Stimulated activated CD8-positive, alpha-beta memory T cell treated with anti-CD3 and anti-CD28 coated beads, Interleukin-7, amount 100 ng/mL, for 1 hour (primary cell): ENCODE data around the gene PALB2.

Experiments
- DNase-seq, 2 donors: peaks; one replicate each; pipeline ENCODE4 v3.0.0-alpha.2; 2020; ENCODE audit warnings: low read depth in 2 of 2

The PALB2 gene

DNA sequence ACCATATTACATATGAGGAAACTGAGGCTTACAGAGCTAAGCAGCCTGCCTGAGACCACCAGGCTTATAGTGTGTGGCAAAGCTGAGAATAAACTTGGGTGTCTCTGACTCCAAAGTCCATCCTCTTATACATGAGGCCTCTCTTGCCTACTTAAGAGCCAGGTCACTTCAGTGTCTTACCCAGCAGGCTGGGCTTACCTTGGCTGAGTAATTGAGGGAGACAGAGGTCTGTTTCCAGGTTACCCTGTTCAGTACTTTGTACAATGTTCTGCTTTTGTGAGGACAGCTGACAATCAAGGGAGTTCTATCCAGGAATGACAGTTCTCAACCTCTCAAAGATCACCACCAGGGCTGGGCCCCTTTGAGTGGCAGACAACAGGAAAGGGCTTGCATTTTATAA, 59.3 kb downstream of the PALB2 start:
- no peak for DNase-seq

DNA sequence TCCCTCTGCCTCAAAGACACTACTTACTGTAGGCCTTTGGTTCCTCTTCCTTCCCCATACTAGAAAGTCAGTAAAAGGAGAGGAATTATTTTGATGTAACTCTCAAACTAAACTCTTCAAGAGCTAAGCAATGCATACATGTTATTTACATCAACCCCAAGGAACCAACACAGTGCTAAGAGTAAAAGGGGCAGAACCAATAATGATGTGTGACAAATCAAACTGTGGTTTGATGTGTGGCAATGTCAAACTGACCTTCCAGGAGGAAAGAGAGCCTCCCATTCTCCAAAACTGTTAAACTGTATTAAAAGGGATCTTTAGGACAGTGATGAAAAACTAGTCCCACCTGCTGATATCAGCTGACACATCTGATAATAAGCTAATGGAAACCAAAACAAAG, 60.7 kb downstream of the PALB2 start:
- DNase-seq: no peak

GRCh38 chr16:23579371-23579770, 61.7 kb downstream of the PALB2 start:
- no peak for DNase-seq

- DNase-seq: no peak
Measured at GRCh38 chr16:23578101-23578830, 62.8 kb downstream of the PALB2 start.

DNA sequence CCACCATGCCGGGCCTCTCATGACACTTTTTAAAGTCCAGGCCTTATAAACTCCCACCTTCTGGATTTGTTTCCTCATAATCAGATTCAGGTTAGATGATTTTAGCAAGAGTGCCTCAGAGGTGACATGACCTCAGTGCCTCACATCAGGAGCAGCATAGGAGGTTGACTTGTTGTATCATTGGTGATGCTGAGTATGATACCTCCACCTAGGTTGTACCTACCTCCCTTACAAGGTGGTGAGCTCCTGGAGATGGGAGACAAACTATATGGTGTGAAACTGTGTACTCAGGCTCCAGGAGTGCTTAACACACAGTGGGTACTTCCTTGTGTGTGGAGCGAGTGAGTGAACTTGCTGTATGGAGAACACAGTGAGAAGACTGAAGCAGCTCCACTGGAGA, 63.6 kb downstream of the PALB2 start:
- DNase-seq: no peak

- DNase-seq: no peak
Measured at GRCh38 chr16:23575834-23576233, 65.3 kb downstream of the PALB2 start.

- DNase-seq: no peak
Measured at GRCh38 chr16:23573817-23574216, 67.3 kb downstream of the PALB2 start.

DNA sequence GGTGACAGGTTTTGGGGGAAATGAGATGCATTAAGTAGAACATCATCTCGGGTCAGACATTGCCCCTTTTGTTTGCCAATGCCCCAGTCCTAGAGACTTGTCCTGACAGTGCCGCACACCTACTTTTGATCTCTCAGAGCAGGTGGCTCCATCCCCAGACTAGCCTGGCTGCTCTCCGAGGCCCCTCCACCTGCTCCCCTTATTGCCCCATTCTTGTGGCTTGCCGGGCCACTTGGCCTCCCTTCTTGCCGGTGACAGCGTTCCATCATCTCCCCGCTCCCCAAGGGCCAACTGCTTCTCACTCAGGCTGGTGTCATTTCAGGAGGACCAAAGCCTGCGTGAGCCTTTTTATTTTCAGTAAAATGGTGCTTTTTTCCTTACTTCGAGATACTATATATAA, 68.7 kb downstream of the PALB2 start:
- DNase-seq: no peak

DNA sequence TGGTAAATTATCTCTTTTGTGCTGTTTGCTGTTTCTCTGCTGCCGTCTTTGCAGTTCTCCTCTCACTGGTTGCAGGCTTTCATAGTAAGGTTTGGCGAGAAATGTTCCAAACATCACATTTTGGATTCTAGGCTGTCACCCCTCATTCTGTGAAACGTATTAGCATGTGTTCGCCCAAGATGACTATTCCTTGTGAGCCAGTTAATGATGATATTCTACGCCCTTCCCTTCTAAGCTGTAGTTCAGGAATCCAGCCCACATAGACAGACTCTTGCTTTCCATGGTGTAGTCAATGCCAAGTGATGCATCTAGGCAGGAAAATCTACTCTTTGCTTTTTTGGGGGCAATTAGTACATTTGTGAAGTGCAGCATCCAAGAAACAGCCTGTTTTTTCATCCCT, 69.2 kb downstream of the PALB2 start:
- no peak for DNase-seq

DNA sequence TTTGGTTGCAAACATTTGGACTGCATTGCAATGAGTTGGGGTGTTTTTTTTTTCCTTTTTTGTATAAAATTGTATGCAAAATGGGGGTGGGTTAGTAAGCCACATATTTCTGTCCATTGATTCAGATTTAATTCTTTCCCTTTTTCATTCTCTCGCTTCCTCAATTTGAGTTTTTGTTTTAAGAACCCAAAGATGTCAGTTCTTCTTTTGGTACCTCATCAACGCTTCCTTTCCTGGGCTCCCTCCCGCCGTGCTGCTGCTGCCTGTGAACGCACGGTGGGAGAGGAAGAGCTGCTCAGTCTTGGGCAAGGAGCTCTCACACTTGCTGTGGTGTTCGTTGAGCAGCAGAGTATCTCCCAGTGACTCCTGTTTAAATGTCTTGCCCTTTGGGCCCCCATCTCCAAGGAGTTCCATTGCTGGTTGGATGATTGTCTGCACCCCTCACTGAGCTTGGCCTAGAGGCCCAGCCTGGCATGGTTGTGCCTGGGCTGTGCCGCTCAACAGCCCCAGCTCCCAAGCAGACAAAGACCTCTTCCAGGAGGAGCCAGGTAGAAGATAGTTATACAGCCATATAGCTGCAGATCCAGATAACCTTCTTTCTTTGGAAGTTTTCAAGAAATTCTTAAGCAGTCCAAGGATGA, 70.0 kb downstream of the PALB2 start:
- DNase-seq: no peak

DNA sequence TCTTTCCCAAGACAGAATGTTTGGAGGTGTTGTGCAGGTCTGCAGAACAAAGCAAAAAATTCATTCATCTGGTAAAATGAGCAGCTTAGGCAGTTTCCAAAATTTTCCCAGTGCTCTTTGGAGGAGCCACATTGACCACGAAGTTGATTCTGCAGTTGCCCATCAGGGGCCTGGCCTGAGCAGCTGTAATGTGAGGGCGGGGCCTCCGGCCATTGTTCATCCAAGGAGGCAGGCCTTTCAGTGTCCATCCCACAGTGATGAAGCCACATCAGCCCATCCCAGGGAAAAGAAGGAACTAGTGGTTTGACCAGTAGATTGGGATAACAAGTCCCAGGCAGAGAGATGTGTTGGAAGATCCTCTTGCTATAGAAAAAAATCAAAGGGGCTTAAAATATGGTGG, 73.5 kb downstream of the PALB2 start:
- DNase-seq: no peak

GRCh38 chr16:23566724-23567123, 74.4 kb downstream of the PALB2 start:
- DNase-seq: no peak

- no peak for DNase-seq
Measured at GRCh38 chr16:23564575-23565363, 76.3 kb downstream of the PALB2 start.

DNA sequence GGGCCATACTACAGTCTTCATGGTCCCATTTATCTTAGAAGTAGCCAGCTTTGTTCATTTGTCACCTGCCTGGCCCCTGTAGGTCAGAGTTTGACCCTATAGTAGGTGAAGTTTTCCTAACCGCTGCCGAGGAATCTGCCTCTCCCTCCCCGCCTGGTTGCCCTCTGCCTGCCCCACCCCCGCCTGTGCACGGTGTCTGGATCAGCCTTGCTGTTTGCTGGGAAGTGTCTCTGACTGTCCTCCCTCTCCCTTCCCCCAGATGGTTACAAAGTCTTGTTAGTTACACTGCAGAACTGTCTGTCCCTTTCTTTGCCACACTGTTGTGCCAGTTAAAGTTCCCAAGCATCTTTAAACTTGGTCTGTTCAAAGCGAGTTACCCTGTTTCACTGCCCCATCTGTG, 77.9 kb downstream of the PALB2 start:
- DNase-seq: no peak

- no peak for DNase-seq
Measured at GRCh38 chr16:23562505-23562904, 78.6 kb downstream of the PALB2 start.

DNA sequence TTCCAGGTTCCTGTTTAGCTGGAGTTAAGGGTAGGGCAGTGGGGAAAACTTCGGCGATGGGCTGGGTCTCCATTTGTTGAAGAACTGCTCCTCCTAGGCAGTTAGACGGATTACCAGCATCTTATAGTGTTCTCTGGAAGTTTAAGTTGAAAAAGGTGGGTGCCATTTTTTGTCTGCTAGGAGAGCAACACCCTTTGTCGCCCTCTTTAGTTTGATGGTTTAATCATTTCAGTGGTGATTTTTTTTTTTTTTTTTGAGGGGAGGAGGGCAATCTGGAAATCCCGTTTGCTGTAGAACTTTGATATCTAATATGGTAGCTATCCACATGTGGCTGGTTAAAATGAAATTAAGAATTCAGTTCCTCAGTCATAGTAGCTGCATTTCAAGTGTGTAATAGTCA, 79.5 kb downstream of the PALB2 start:
- no peak for DNase-seq

DNA sequence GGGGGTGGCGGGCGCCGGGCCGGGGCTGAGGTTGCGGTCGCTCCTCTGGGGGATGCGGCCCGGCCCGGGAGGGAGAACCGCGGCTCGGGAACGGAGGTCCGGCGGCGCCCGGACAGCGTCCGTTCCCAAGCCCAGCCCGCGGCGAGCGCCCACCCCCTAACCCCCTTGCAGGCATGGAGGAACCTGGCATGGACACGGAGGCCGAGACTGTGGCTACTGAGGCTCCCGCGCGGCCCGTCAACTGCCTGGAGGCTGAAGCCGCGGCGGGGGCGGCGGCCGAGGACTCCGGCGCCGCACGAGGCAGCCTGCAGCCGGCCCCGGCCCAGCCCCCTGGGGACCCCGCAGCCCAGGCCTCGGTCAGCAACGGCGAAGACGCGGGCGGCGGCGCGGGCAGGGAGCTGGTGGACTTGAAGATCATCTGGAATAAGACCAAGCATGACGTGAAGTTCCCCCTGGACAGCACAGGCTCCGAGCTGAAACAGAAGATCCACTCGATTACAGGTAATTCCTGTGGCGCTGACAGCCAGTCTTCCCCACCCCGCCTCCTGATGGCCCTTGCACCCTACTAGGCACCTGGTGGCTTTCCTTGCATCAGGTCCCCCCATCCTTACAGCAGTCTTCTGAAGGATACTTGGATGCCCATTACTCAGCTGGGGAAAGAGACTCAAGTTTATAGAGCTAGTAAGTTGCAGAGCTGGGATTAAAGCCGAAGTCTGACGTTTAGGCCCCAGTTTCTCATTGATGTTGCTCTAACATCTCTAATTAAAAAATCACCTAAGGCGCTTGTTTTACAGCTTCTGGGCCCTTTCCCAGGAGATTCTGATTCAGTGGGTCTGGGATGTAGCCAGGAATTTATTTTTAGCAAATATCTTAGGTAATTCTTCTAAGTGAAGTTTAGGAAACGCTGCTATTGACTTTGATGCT, 83.1 kb downstream of the PALB2 start:
- DNase-seq: no peak

- peak; percentile 89 to 94 for DNase-seq
Measured at GRCh38 chr16:23556881-23557778, 84.0 kb downstream of the PALB2 start, which contains the start of the genes EARS2 and UBFD1. EARS2 (minus strand) TSS chr16:23557350; CDS start chr16:23557343, 7 bp downstream. UBFD1 (plus strand) TSS chr16:23557727; CDS start chr16:23557743, 16 bp downstream.

- no peak for DNase-seq
Measured at GRCh38 chr16:23554536-23554935, 86.6 kb downstream of the PALB2 start.
